Karpas-422 (cell line): ENCODE results near the gene ZNF581. TPM values are rescaled to one million over a fixed set of nuclear protein-coding genes. Genes with fewer than 3 reads are reported as not detected.

Source experiments
- DNase-seq: peaks from one replicate; pipeline ENCODE4 v3.0.0-alpha.2; 2015
- H2AFZ ChIP-seq: fragments of 200-600 bp; sonication (generic); 2 replicates; pipeline ENCODE4 v1.6.1; 2014; ENCODE audit warnings: antibody characterized with exemption, low read length, mixed read lengths
- H3K27ac ChIP-seq: fragments of 200-600 bp; sonication (generic); 2 replicates; pipeline ENCODE4 v1.5.1; 2014; ENCODE audit warnings: mild to moderate bottlenecking, low read length, moderate library complexity
- H3K27me3 ChIP-seq: fragments of 200-600 bp; sonication (generic); 2 replicates; pipeline ENCODE4 v1.6.1; 2014; ENCODE audit warnings: low read length, mixed read lengths
- H3K36me3 ChIP-seq: fragments of 200-600 bp; sonication (generic); 2 replicates; pipeline ENCODE4 v1.6.1; 2014; ENCODE audit warnings: low read length, mixed read lengths; ENCODE audit not compliant: insufficient read depth
- H3K4me1 ChIP-seq: fragments of 200-600 bp; sonication (generic); 2 replicates; pipeline ENCODE4 v1.6.1; 2014; ENCODE audit warnings: mild to moderate bottlenecking, low read length, mixed read lengths
- H3K4me2 ChIP-seq: fragments of 200-600 bp; sonication (generic); 2 replicates; pipeline ENCODE4 v1.6.1; 2014; ENCODE audit warnings: low read length, low read depth, mild to moderate bottlenecking; ENCODE audit not compliant: poor library complexity, severe bottlenecking
- H3K4me3 ChIP-seq: fragments of 200-600 bp; sonication (generic); 2 replicates; pipeline ENCODE4 v1.5.1; 2014; ENCODE audit warnings: mild to moderate bottlenecking, antibody characterized with exemption, low read length, mixed read lengths
- H3K79me2 ChIP-seq: fragments of 200-600 bp; sonication (generic); 2 replicates; pipeline ENCODE4 v1.6.1; 2014; ENCODE audit warnings: mild to moderate bottlenecking, low read length, mixed read lengths
- H3K9ac ChIP-seq: fragments of 200-600 bp; sonication (generic); 2 replicates; pipeline ENCODE4 v1.6.0; 2014; ENCODE audit warnings: low read length
- H3K9me2 ChIP-seq: fragments of 200-600 bp; sonication (generic), shearing (Covaris generic); replicated peaks from 2 replicates; pipeline ENCODE4 v1.6.0; 2014; ENCODE audit warnings: mild to moderate bottlenecking, low read length, moderate library complexity; ENCODE audit not compliant: insufficient read depth
- H3K9me3 ChIP-seq: fragments of 300-700, 200-600 bp; sonication (generic); 2 replicates; pipeline ENCODE4 v1.6.1; 2014; ENCODE audit warnings: low read length, mixed read lengths
- H4K20me1 ChIP-seq: fragments of 200-600 bp; sonication (generic); 2 replicates; pipeline ENCODE4 v1.6.1; 2014; ENCODE audit warnings: mild to moderate bottlenecking, antibody characterized with exemption, low read length, low read depth; ENCODE audit not compliant: insufficient read depth
- total RNA-seq: library from RNA; depleted of rRNA; stranded (reverse); fragments of >200 nt; shearing (Covaris generic); gene quantifications from 2 replicates; pipeline ENCODE4 v1.2.3, GENCODE V29; 2014; ENCODE audit warnings: low replicate concordance

ZNF581 gene
- total RNA-seq, 1 experiment from 2014 or later = 119 TPM

- H3K4me1 ChIP-seq = no peaks in the 10 kb centered on the region
- no peaks in the 10 kb centered on the region for H3K27me3 ChIP-seq
- no peak overlapping the region for H3K4me2 ChIP-seq
- H3K4me3 ChIP-seq = no peak overlapping the region
- no peak for DNase-seq
- peaks cover 50% of the 10 kb centered on the region for H4K20me1 ChIP-seq
- H3K79me2 ChIP-seq = peaks cover 29% of the 10 kb centered on the region
- H3K9me3 ChIP-seq = no peaks in the 10 kb centered on the region
- no peak overlapping the region for H2AFZ ChIP-seq
- peaks cover 24% of the 10 kb centered on the region for H3K36me3 ChIP-seq
- no peak overlapping the region for H3K27ac ChIP-seq
- H3K9me2 ChIP-seq = no peaks in the 10 kb centered on the region
- H3K9ac ChIP-seq = no peak overlapping the region
Observed at GRCh38 chr19:55690109-55690768, 46.8 kb downstream of the ZNF581 start.

DNA sequence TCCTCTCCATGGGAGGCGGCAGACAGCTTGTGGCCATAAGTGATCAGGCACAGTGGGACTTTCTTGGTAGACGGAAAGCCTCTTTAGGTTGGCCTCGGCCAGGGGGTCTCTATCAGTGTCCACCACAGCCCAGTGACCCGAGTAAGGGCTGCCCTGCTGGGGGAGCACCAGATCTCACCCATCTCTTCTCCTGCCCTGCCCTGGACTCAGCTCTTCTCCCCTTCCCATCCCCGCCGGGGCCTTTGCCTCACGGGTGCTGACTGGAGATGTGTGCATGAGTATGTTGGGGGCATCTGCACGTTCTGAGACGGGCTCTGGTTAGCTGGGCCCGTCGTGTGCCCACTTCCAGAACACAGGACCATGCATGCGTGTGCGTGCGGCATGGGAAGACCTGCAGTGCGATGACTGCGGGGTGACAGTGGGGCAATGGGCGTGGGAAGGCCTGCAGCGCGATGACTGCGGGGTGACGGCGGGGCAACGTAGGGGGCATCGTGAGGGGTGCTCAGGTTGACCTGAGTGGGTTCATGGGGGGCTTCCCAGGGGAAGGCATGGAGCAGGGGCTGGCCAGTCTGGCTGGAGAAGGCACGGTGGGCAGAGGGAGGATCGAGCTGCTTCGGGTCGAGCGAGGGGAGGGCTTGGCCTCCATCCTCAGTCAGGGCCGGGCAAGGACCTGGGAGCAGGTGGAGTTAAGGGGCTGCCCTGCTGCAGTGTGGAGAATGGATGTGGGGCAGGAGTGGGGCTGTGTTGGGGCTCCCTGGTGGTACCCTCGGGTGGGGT is 47.5 kb downstream of the ZNF581 start:
- H3K4me1 ChIP-seq = no peaks in the 10 kb centered on the region
- no peak overlapping the region for H3K4me2 ChIP-seq
- H3K9me3 ChIP-seq = no peaks in the 10 kb centered on the region
- DNase-seq = no peak
- no peak overlapping the region for H2AFZ ChIP-seq
- peaks cover 21% of the 10 kb centered on the region for H3K79me2 ChIP-seq
- H3K27ac ChIP-seq = no peak overlapping the region
- peaks cover 49% of the 10 kb centered on the region for H4K20me1 ChIP-seq
- H3K27me3 ChIP-seq = no peaks in the 10 kb centered on the region
- H3K9ac ChIP-seq = no peak overlapping the region
- no peaks in the 10 kb centered on the region for H3K9me2 ChIP-seq
- no peak overlapping the region for H3K4me3 ChIP-seq
- H3K36me3 ChIP-seq = peaks cover 30% of the 10 kb centered on the region

DNA sequence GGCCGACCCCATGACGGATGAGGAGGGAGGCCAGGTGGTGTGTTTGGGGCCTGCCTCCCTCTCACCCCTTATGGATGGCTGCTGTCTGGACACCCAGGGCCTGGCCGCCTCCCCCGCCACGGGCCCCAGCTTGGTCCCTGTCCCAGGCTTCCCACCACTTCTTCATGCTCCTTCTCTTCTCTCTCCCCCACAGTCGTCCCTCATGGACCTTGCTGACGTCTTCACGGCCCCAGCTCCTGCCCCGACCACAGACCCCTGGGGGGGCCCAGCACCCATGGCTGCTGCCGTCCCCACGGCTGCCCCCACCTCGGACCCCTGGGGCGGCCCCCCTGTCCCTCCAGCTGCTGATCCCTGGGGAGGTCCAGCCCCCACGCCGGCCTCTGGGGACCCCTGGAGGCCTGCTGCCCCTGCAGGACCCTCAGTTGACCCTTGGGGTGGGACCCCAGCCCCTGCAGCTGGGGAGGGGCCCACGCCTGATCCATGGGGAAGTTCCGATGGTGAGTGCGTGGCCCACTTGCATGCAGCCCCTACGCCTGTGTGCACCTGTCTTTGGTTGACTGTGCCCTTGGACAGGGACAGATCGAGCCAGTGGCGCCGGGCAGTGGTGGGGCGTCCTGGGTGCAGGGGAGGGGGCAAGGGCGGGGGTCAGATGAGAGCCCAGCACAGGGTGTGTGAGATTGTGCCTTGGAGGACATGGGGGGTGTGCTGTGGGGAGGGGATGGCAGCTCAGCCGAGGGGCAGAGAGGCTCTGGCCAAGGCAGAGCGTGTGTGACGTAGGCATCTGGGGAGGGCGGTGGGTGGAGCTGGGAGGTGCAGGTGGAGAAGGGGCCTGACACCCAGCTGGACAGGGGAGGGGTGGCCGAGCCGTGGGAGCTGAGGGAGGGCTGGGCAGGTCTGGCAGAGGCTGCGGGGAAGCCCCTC is 48.4 kb downstream of the ZNF581 start:
- no peaks in the 10 kb centered on the region for H3K9me3 ChIP-seq
- no peak overlapping the region for H3K27ac ChIP-seq
- H3K36me3 ChIP-seq = peaks cover 30% of the 10 kb centered on the region
- H3K27me3 ChIP-seq = no peaks in the 10 kb centered on the region
- no peak overlapping the region for H2AFZ ChIP-seq
- no peaks in the 10 kb centered on the region for H3K4me1 ChIP-seq
- no peak overlapping the region for H3K9ac ChIP-seq
- H3K4me3 ChIP-seq = no peak overlapping the region
- no peak for DNase-seq
- H3K4me2 ChIP-seq = no peak overlapping the region
- peaks cover 14% of the 10 kb centered on the region for H3K79me2 ChIP-seq
- H4K20me1 ChIP-seq = peaks cover 44% of the 10 kb centered on the region
- no peaks in the 10 kb centered on the region for H3K9me2 ChIP-seq

GRCh38 chr19:55692681-55693081 is 49.2 kb downstream of the ZNF581 start:
- Histone ChIP-seq H2AFZ (no peak overlapping the region), H3K36me3 (peaks cover 27% of the 10 kb centered on the region), H3K27ac (no peak overlapping the region), H3K9ac (no peak overlapping the region), H3K4me1 (no peaks in the 10 kb centered on the region), H3K27me3 (no peaks in the 10 kb centered on the region), H3K9me2 (no peaks in the 10 kb centered on the region), H3K4me2 (no peak overlapping the region), H3K79me2 (peaks cover 6% of the 10 kb centered on the region; the same call in 1 of the 2 replicates), H3K4me3 (no peak overlapping the region), H3K9me3 (no peaks in the 10 kb centered on the region), H4K20me1 (peaks cover 35% of the 10 kb centered on the region)
- DNase-seq = no peak

DNA sequence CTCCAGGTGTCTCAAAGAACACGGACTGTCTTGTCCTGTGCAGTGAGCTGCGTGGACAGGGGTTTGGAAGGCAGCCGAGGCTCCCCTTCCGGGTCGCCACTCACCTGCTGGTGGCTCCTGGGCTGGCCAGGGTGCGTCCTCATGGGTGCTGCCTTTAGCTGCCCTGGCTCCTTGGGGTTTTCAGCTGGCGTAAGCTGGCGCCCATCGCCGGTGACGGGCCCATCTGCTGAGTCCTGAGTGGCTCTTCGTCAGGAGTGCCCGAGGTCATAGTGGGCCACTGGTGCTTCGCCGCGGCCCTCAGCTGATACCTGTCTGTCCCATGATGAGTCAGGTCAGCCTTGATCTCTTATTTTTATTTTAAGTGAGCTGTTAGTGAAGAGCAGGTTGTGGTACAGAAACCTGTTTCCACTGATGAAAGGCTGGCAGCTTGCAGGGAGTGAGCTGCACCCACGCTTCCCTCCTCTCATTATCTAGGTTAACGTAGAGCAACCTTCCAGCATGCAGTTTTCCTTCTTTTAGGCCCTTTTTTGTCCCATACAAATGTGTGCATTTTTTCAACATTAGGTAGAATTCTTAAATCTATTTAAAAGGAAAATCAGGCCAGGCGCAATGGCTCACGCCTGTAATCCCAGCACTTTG is 50.0 kb downstream of the ZNF581 start:
- Histone ChIP-seq H3K4me2 (no peak overlapping the region), H3K27me3 (no peaks in the 10 kb centered on the region), H3K4me1 (no peaks in the 10 kb centered on the region), H3K27ac (no peak overlapping the region), H3K79me2 (no peaks in the 10 kb centered on the region), H3K36me3 (peaks cover 27% of the 10 kb centered on the region; the same call in 1 of the 2 replicates), H3K9me3 (no peaks in the 10 kb centered on the region), H2AFZ (no peak overlapping the region), H3K9ac (no peak overlapping the region), H4K20me1 (peaks cover 31% of the 10 kb centered on the region; the same call in 1 of the 2 replicates), H3K9me2 (no peaks in the 10 kb centered on the region), H3K4me3 (no peak overlapping the region)
- DNase-seq = no peak

DNA sequence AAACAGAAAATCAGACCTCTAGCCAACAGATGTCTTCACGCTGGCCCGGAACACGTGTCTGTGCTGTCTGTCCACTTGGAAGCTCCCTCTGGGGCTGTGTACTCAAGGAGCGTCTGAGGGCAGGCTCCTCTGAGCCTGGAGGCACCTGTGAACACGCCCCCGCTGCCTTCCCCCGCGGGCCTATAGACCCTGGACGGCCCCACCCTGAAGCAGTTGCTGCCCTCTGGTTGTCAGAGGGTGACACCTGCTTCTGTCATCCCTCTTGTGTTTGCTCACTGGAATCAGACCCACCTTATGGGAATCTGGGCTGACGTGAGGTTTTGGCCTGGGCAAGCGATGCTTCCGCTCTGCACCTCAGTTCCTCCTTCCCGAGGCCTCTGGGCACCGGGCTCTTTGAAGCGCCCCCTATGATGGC is 50.8 kb downstream of the ZNF581 start:
- peaks cover 24% of the 10 kb centered on the region; the same call in 1 of the 2 replicates for H4K20me1 ChIP-seq

GRCh38 chr19:55694656-55695491 is 51.4 kb downstream of the ZNF581 start:
- H3K4me2 ChIP-seq = no peak overlapping the region

More for the DNA sequence above, 50.8 kb downstream of the ZNF581 start:
- DNase-seq = no peak
- H3K79me2 ChIP-seq = no peaks in the 10 kb centered on the region
- H3K4me3 ChIP-seq = no peak overlapping the region
- H3K9me2 ChIP-seq = no peaks in the 10 kb centered on the region
- no peaks in the 10 kb centered on the region for H3K27me3 ChIP-seq
- no peak overlapping the region for H3K27ac ChIP-seq
- H3K9me3 ChIP-seq = no peaks in the 10 kb centered on the region
- peaks cover 27% of the 10 kb centered on the region; the same call in 1 of the 2 replicates for H3K36me3 ChIP-seq
- no peak overlapping the region for H3K4me2 ChIP-seq
- H3K4me1 ChIP-seq = no peaks in the 10 kb centered on the region
- no peak overlapping the region for H2AFZ ChIP-seq
- no peak overlapping the region for H3K9ac ChIP-seq

More at GRCh38 chr19:55694656-55695491, 51.4 kb downstream of the ZNF581 start:
- no peak overlapping the region for H3K27ac ChIP-seq
- no peak overlapping the region for H3K9ac ChIP-seq
- H3K4me1 ChIP-seq = no peaks in the 10 kb centered on the region
- H3K9me2 ChIP-seq = no peaks in the 10 kb centered on the region
- DNase-seq = no peak
- H2AFZ ChIP-seq = no peak overlapping the region
- H3K27me3 ChIP-seq = no peaks in the 10 kb centered on the region
- no peak overlapping the region for H3K4me3 ChIP-seq
- H3K36me3 ChIP-seq = peaks cover 31% of the 10 kb centered on the region; the same call in 1 of the 2 replicates
- no peaks in the 10 kb centered on the region for H3K9me3 ChIP-seq
- H4K20me1 ChIP-seq = 0 out of 2 replicates have a peak, but pooled peaks cover 21% of the 10 kb centered on the region
- H3K79me2 ChIP-seq = no peaks in the 10 kb centered on the region
